Articular chondrocyte of knee joint (primary cell): Measurements from ENCODE around the gene CALM3. TPM values are rescaled to one million over a fixed set of nuclear protein-coding genes. Genes with fewer than 3 reads are reported as not detected.

Experiments used
- total RNA-seq: library from RNA; depleted of rRNA; stranded (reverse); fragments of >200 nt; gene quantifications from 2 replicates; pipeline ENCODE4 v1.2.3, GENCODE V29; 2012

Gene CALM3
- total RNA-seq: 227 and 258 TPM in 2 replicates

DNA sequence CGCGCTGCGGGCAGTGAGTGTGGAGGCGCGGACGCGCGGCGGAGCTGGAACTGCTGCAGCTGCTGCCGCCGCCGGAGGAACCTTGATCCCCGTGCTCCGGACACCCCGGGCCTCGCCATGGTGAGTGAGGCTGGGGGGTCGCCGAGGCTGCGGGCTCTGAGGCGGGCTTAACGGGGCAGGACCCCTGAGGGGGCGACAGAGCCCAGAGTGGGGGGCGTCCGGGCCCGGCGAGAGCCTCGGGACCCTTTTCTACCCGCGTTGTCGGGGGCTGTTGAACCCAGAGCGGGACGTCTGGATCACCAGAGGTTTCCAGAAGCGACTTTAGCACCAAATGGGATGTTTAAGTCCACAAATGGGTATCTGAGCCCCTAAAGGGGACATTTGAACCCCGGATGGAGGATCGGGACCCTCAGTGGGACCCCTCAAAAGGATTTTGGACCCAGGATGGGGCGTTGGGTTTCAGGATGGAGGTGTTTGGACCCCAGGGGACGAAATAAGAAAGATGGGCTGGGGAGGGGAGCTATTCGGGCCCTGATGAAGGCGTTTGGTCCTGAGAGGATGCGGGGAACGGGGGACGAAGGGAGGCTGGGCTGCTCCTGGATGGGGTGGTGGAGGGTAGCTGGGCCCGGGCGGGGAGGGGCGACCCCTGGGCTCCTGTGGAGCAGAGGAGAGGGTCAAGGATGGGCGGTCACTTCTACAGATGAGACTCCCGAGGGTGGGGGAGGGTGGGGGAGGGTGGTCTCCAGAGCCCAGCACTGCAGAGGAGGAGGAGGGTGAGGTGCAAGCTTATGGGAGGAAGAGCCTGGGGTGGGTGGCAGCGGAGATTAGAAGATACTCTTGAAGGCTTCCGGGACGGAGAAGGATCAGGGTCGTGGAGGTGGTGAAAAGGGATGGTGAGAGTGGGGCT is at the start of gene CALM3:
Gene CALM3, plus strand, starts transcription at position 13 of the 907 bp plus-strand sequence. Its CDS starts 105 bp downstream, at position 118.

DNA sequence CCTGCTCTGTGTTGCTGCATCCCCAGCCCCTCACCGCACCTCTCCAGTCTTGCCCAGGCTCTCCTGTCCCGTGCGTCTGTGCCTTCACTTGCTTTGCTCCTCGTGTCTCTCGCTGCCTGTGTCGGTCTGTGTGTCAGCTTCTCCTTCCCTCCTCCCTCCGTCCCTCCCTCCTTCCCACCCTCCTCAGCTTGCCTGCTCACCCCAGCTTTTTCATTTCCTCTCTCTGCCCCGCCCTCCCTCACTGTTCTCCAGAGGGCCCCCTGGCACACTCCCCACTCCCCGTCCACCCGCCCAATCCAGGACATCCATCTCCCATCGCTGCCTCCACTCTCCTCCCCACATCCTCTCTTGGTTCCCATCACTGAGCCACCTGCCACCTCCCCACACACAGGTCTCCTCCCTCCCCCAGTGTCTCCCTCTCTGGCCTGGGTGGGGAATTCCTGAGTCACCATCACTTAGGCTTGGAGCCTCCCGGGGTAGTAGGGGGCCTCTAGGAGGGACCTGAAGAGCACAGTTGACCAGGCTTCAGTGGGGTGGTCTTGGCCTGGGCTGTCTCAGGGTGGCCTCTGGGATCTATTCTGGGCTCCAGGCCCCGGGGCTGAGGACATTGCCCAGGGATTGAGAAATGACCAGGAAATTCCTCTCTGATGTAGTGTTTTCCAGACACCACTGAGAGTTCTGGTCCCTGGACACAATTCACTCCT is 24.0 kb downstream of the CALM3 start, which contains the start of gene PTGIR:
Gene PTGIR, minus strand, starts transcription at position 132 of the 704 bp plus-strand sequence. CDS start 864 bp downstream, outside the sequence.

DNA sequence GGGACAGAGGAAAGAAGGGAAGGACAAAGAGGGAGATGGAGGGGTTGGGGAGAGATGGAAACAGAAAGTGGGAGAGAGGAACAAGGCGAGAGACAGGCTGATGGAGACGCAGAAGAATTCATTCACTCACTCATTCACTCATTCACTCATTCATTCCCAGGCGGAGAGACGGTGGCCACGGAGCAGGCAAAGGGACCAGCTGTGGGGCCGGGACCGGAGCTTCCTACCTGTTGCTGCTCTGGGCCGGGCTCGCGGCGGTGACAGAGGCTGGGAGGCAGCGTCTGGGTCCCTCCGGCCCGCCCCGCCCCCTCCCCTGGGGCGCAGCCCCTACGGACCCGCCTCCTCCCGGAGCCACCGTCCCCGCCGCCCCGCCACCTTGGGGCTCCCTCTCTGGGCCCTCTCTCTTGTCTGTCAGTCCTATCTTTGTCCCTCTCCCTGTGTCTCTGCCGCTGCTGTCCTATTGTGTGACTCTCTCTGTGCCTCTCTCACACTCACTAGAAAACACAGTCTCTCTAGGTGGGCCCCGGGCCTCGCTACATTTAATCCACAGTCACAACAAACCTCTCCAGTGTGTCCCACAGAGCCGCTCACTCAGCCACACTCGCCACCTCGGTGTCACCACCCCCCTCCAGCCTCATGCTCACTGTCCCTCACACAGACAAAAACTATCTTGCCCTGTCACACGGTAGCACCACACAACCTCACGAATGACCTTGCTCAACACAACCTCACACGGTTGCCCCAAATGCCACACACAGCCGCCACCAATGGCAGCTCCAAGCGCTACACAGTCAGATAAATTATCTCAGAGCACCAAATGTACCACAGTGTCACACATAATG is 35.0 kb downstream of the CALM3 start, which contains the start of gene GNG8:
Gene GNG8, minus strand, starts transcription at position 283 of the 842 bp plus-strand sequence. CDS start 1,520 bp downstream, outside the sequence.

Other genes with a start within 250 kb of the CALM3 start
- 16.8 and 21.6 TPM in 2 replicates for gene CCDC8, start 187.8 kb upstream of the CALM3 start, total RNA-seq
- 0.11 and 0.13 TPM in 2 replicates for gene PNMA8C, start 172.4 kb upstream of the CALM3 start, total RNA-seq
- 2.6 and 8.1 TPM in 2 replicates for gene PNMA8A, start 129.8 kb upstream of the CALM3 start, total RNA-seq
- 1.7 and 1.8 TPM in 2 replicates for gene PNMA8B, start 105.5 kb upstream of the CALM3 start, total RNA-seq
- gene PTGIR, start 23.8 kb downstream of the CALM3 start, total RNA-seq: 3.0 and 4.4 TPM in 2 replicates
- gene GNG8, start 34.9 kb downstream of the CALM3 start, total RNA-seq: not detected in 2 replicates
- gene DACT3, start 59.9 kb downstream of the CALM3 start, total RNA-seq: 2.6 and 2.7 TPM in 2 replicates
- 10.2 and 11.1 TPM in 2 replicates for gene PRKD2, start 115.8 kb downstream of the CALM3 start, total RNA-seq
- 11.2 and 18.5 TPM in 2 replicates for gene FKRP, start 144.7 kb downstream of the CALM3 start, total RNA-seq
- 35.6 and 37.1 TPM in 2 replicates for gene STRN4, start 145.1 kb downstream of the CALM3 start, total RNA-seq
- 109 and 186 TPM in 2 replicates for gene SLC1A5, start 187.3 kb downstream of the CALM3 start, total RNA-seq
- 147 and 155 TPM in 2 replicates for gene AP2S1, start 249.5 kb downstream of the CALM3 start, total RNA-seq